BE2C (cell line): Measurements from ENCODE around the gene NCEH1.
"Not testable (repeated sequence)": the region's sequence is repeated elsewhere in the genome, so short reads cannot be mapped to it uniquely, and the experiment has no call there.

ENCODE experiments used
- DNase-seq: peaks from one replicate; pipeline ENCODE4 v3.0.0-alpha.2; 2020
- H3K27me3 ChIP-seq: fragments of 250-450 bp; sonication (Bioruptor Pico); 2 replicates; pipeline ENCODE4 v1.5.1; 2020; ENCODE audit warnings: mild to moderate bottlenecking
- H3K36me3 ChIP-seq: fragments of 250-450 bp; sonication (Bioruptor Pico); 2 replicates; pipeline ENCODE4 v1.5.1; 2020; ENCODE audit warnings: mild to moderate bottlenecking
- H3K4me1 ChIP-seq: fragments of 250-450 bp; sonication (Bioruptor Pico); 2 replicates; pipeline ENCODE4 v1.5.1; 2020
- H3K4me3 ChIP-seq: 2 replicates; pipeline ENCODE4 v1.5.1; 2011; ENCODE audit warnings: low read depth, low read length
- H3K9me3 ChIP-seq: fragments of 250-450 bp; sonication (Bioruptor Pico); 2 replicates; pipeline ENCODE4 v1.5.1; 2020
- CTCF ChIP-seq: IDR thresholded peaks from 2 replicates; pipeline ENCODE4 v1.5.1; 2012; ENCODE audit warnings: mild to moderate bottlenecking, low read depth, low read length

The NCEH1 gene

GRCh38 chr3:172675441-172676193 is 35.2 kb downstream of the NCEH1 start:
- Histone ChIP-seq H3K36me3 (no peaks in the 10 kb centered on the region), H3K4me3 (no peak overlapping the region), H3K9me3 (no peaks in the 10 kb centered on the region), H3K4me1 (no peaks in the 10 kb centered on the region), H3K27me3 (no peaks in the 10 kb centered on the region)
- DNase-seq, result peak; percentile 19
- TF ChIP-seq CTCF, result peak; percentile 75

GRCh38 chr3:172673210-172673679 is 37.6 kb downstream of the NCEH1 start:
- peak; percentile 83 for TF ChIP-seq CTCF
- Histone ChIP-seq H3K36me3 (no peaks in the 10 kb centered on the region), H3K4me1 (no peaks in the 10 kb centered on the region), H3K4me3 (no peak overlapping the region), H3K27me3 (no peaks in the 10 kb centered on the region), H3K9me3 (no peaks in the 10 kb centered on the region)
- peak; percentile 77 for DNase-seq

GRCh38 chr3:172669021-172669420 is 41.8 kb downstream of the NCEH1 start:
- Histone ChIP-seq H3K36me3 (no peaks in the 10 kb centered on the region), H3K4me3 (no peak overlapping the region), H3K27me3 (no peaks in the 10 kb centered on the region), H3K4me1 (no peaks in the 10 kb centered on the region), H3K9me3 (no peaks in the 10 kb centered on the region)
- DNase-seq, result no peak
- TF ChIP-seq CTCF, result no peak

- Histone ChIP-seq H3K4me3 (no peak overlapping the region), H3K36me3 (no peaks in the 10 kb centered on the region), H3K4me1 (no peaks in the 10 kb centered on the region), H3K9me3 (no peaks in the 10 kb centered on the region), H3K27me3 (no peaks in the 10 kb centered on the region)
- TF ChIP-seq CTCF, result peak; percentile 92
- DNase-seq, result peak; percentile 80
Observed at GRCh38 chr3:172666873-172667694, 43.8 kb downstream of the NCEH1 start.

- no peaks in the 10 kb centered on the region for H3K36me3 ChIP-seq
- no peak for DNase-seq
- no peaks in the 10 kb centered on the region for H3K27me3 ChIP-seq
- no peaks in the 10 kb centered on the region for H3K9me3 ChIP-seq
- peak; percentile 1; the same call in 1 of the 2 replicates for TF ChIP-seq CTCF
- H3K4me1 ChIP-seq, result no peaks in the 10 kb centered on the region
- no peak overlapping the region for H3K4me3 ChIP-seq
Observed at GRCh38 chr3:172666181-172666872, 44.5 kb downstream of the NCEH1 start.

GRCh38 chr3:172665510-172665909 is 45.4 kb downstream of the NCEH1 start:
- H3K4me3 ChIP-seq, DNase-seq, H3K4me1 ChIP-seq, H3K27me3 ChIP-seq, H3K9me3 ChIP-seq, H3K36me3 ChIP-seq: not testable (repeated sequence)

- H3K4me3 ChIP-seq, H3K36me3 ChIP-seq, H3K9me3 ChIP-seq, H3K27me3 ChIP-seq, DNase-seq, H3K4me1 ChIP-seq: not testable (repeated sequence)
Observed at GRCh38 chr3:172660421-172660820, 50.4 kb downstream of the NCEH1 start.
